H9 (cell line): ENCODE results near the gene VEZT. TPM values are rescaled to one million over a fixed set of nuclear protein-coding genes. Genes with fewer than 3 reads are reported as not detected.
A peak's percentile ranks its signal among the peaks of the same experiment; 100 is the strongest.

Experiments used
- DNase-seq: peaks from one replicate; pipeline ENCODE4 v3.0.0-alpha.2; 2017
- H2AFZ ChIP-seq: one replicate; pipeline ENCODE4 v1.6.1; 2013; ENCODE audit warnings: mild to moderate bottlenecking, low read length, control low read depth, moderate library complexity
- H2AK5ac ChIP-seq: 2 replicates; pipeline ENCODE4 v1.6.1; 2013; ENCODE audit warnings: low read length, control low read depth, mixed read lengths; ENCODE audit not compliant: insufficient read length
- H2BK120ac ChIP-seq: one replicate; pipeline ENCODE4 v1.6.1; 2013; ENCODE audit warnings: low read depth, mild to moderate bottlenecking, low read length, control low read depth, inconsistent platforms; ENCODE audit not compliant: poor library complexity, severe bottlenecking
- H2BK12ac ChIP-seq: 2 replicates; pipeline ENCODE4 v1.6.1; 2013; ENCODE audit warnings: low read length, control low read depth, mixed read lengths, low read depth; ENCODE audit not compliant: insufficient read length
- H2BK15ac ChIP-seq: 2 replicates; pipeline ENCODE4 v1.6.1; 2013; ENCODE audit warnings: low read depth, low read length, control low read depth
- H2BK20ac ChIP-seq: one replicate; pipeline ENCODE4 v1.6.1; 2013; ENCODE audit warnings: low read depth, mild to moderate bottlenecking, low read length, control low read depth, inconsistent platforms; ENCODE audit not compliant: poor library complexity, severe bottlenecking
- H2BK5ac ChIP-seq: 2 replicates; pipeline ENCODE4 v1.6.1; 2013; ENCODE audit warnings: low read length, control low read depth, mixed read lengths; ENCODE audit not compliant: insufficient read length
- H3K14ac ChIP-seq: 2 replicates; pipeline ENCODE4 v1.6.1; 2013; ENCODE audit warnings: low read length, control low read depth; ENCODE audit not compliant: insufficient read depth
- H3K18ac ChIP-seq: 2 replicates; pipeline ENCODE4 v1.6.1; 2013; ENCODE audit warnings: low read depth, mild to moderate bottlenecking, mixed read lengths, low read length, control low read depth; ENCODE audit not compliant: insufficient read length
- H3K23ac ChIP-seq: 2 replicates; pipeline ENCODE4 v1.6.1; 2013; ENCODE audit warnings: low read length, control low read depth, mixed read lengths, low read depth; ENCODE audit not compliant: insufficient read length
- H3K23me2 ChIP-seq: 2 replicates; pipeline ENCODE4 v1.6.1; 2013; ENCODE audit warnings: low read depth, mild to moderate bottlenecking, mixed read lengths, low read length, control low read depth; ENCODE audit not compliant: insufficient read length, poor library complexity, severe bottlenecking
- H3K27ac ChIP-seq: 2 replicates; pipeline ENCODE4 v1.5.1; 2013; ENCODE audit warnings: low read length, control low read depth, mixed read lengths, low read depth; ENCODE audit not compliant: insufficient read length
- H3K27me3 ChIP-seq: 2 replicates; pipeline ENCODE4 v1.6.1; 2013; ENCODE audit warnings: low read length, control low read depth, inconsistent platforms; ENCODE audit not compliant: insufficient read depth
- H3K4ac ChIP-seq: 2 replicates; pipeline ENCODE4 v1.6.1; 2013; ENCODE audit warnings: low read depth, mild to moderate bottlenecking, control low read depth, inconsistent platforms, low read length, moderate library complexity
- H3K4me1 ChIP-seq: 2 replicates; pipeline ENCODE4 v1.6.1; 2013; ENCODE audit warnings: low read length, control low read depth, inconsistent platforms; ENCODE audit not compliant: insufficient read depth
- H3K4me2 ChIP-seq: 2 replicates; pipeline ENCODE4 v1.6.1; 2013; ENCODE audit warnings: low read length, control low read depth, mixed read lengths; ENCODE audit not compliant: insufficient read length, insufficient read depth
- H3K56ac ChIP-seq: 2 replicates; pipeline ENCODE4 v1.6.1; 2013; ENCODE audit warnings: low read depth, mild to moderate bottlenecking, mixed read lengths, low read length, control low read depth; ENCODE audit not compliant: insufficient read length
- H3K79me1 ChIP-seq: 2 replicates; pipeline ENCODE4 v1.6.1; 2013; ENCODE audit warnings: low read depth, mild to moderate bottlenecking, moderate library complexity, low read length, control low read depth, inconsistent platforms; ENCODE audit not compliant: insufficient read depth, poor library complexity, severe bottlenecking
- H3K79me2 ChIP-seq: 2 replicates; pipeline ENCODE4 v1.6.1; 2013; ENCODE audit warnings: low read length, control low read depth, inconsistent platforms; ENCODE audit not compliant: insufficient read depth
- H3K9ac ChIP-seq: 2 replicates; pipeline ENCODE4 v1.6.1; 2013; ENCODE audit warnings: low read length, control low read depth, mixed read lengths; ENCODE audit not compliant: insufficient read length; ENCODE audit errors: extremely low read depth
- H3K9me3 ChIP-seq: one replicate; pipeline ENCODE4 v1.6.1; 2013; ENCODE audit warnings: low read depth, low read length, inconsistent platforms; ENCODE audit not compliant: control insufficient read depth
- H3T11ph ChIP-seq: one replicate; pipeline ENCODE4 v1.6.1; 2013; ENCODE audit warnings: mild to moderate bottlenecking, low read length, control low read depth, inconsistent platforms
- H4K20me1 ChIP-seq: one replicate; pipeline ENCODE4 v1.6.1; 2013; ENCODE audit not compliant: control insufficient read depth, insufficient read length, insufficient read depth
- H4K5ac ChIP-seq: 2 replicates; pipeline ENCODE4 v1.6.1; 2013; ENCODE audit warnings: low read depth, mild to moderate bottlenecking, mixed read lengths, low read length, control low read depth; ENCODE audit not compliant: insufficient read length
- H4K8ac ChIP-seq: replicated peaks from 2 replicates; pipeline ENCODE4 v1.6.1; 2013; ENCODE audit warnings: low read length, control low read depth, mixed read lengths, low read depth; ENCODE audit not compliant: insufficient read length
- H4K91ac ChIP-seq: 2 replicates; pipeline ENCODE4 v1.6.1; 2013; ENCODE audit warnings: low read depth, mild to moderate bottlenecking, moderate library complexity, mixed read lengths, low read length, control low read depth; ENCODE audit not compliant: insufficient read length
- H3K27ac Mint-ChIP-seq, 3 experiments: 2 replicates in 2 of 3; 3 replicates in 1 of 3; pipeline ENCODE4 v1.8.0; 2020 to 2021; ENCODE audit warnings: mixed read lengths in 3 of 3, mild to moderate bottlenecking in 1 of 3, moderate library complexity in 1 of 3
- H3K27me3 Mint-ChIP-seq: 2 replicates; pipeline ENCODE4 v1.8.0; 2021; ENCODE audit warnings: low read depth, mild to moderate bottlenecking, moderate library complexity, mixed read lengths
- H3K36me3 Mint-ChIP-seq, 3 experiments: 2 replicates in 2 of 3; 3 replicates in 1 of 3; pipeline ENCODE4 v1.8.0; 2020 to 2021; ENCODE audit warnings: low read depth in 3 of 3, mixed read lengths in 3 of 3; ENCODE audit not compliant: insufficient read depth in 1 of 3
- H3K4me1 Mint-ChIP-seq, 2 experiments: 2 replicates each; pipeline ENCODE4 v1.8.0; 2020; ENCODE audit warnings: mixed read lengths in 2 of 2
- H3K4me3 Mint-ChIP-seq, 2 experiments: 2 replicates in 1 of 2; 3 replicates in 1 of 2; pipeline ENCODE4 v1.8.0; 2020 to 2021; ENCODE audit warnings: mild to moderate bottlenecking in 2 of 2, mixed read lengths in 2 of 2, moderate library complexity in 1 of 2
- H3K9me3 Mint-ChIP-seq, 2 experiments: 2 replicates in 1 of 2; 3 replicates in 1 of 2; pipeline ENCODE4 v1.8.0; 2020; ENCODE audit warnings: mild to moderate bottlenecking in 2 of 2, mixed read lengths in 2 of 2, moderate library complexity in 1 of 2
- CTCF ChIP-seq: fragments of 200-600 bp; sonication (generic); conservative IDR thresholded peaks from 3 replicates; pipeline ENCODE4 v1.8.0; 2021; ENCODE audit warnings: antibody characterized with exemption, mild to moderate bottlenecking
- WGBS: extraction: QIAGEN DNeasy Blood & Tissue Kit; methylation state at CpG from one replicate; pipeline ENCODE4 v1.1.7; 2013; ENCODE audit warnings: missing lambda C conversion rate, low lambda C conversion rate, mixed read lengths; ENCODE audit not compliant: insufficient read length; ENCODE audit errors: extremely low coverage; 5-methylcytosine and 5-hydroxymethylcytosine counted together
- total RNA-seq: library from RNA; stranded (reverse); gene quantifications from 2 replicates; pipeline ENCODE4 v1.2.1, GENCODE V29; 2021

The VEZT gene
- total RNA-seq, 1 experiment from 2014 or later: 69.8 TPM

DNA sequence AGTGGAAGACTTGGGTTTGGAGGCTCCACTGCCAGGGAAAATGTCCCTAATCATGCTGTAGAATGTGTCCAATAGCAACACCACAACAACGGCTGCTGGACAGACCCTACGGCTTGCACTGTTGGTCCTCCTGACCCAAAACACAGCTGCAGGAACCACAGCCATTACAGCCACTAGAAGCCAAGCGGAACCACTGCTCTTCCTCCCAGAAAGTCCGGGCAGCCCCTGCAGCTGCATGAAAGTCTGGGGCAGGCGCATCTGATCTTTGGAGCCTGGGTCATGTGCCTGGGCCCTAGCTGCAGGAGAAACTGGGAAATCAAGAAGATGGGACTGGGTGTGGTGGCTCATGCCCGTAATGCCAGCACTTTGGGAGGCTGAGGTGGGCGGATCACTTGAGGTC, 131.7 kb downstream of the VEZT start:
- H3K4me1 ChIP-seq: no peaks in the 10 kb centered on the region
- peak overlapping the region; percentile 3 for H2AFZ ChIP-seq
- no peaks in the 10 kb centered on the region for H3K79me1 ChIP-seq
- H3K9me3 Mint-ChIP-seq: no peaks in the 10 kb centered on the region
- no peaks in the 10 kb centered on the region for H3K79me2 ChIP-seq
- no peaks in the 10 kb centered on the region for H3K27me3 ChIP-seq
- peaks cover 11 to 14% of the 10 kb centered on the region in 2 experiments for H3K4me1 Mint-ChIP-seq
- H3K4me2 ChIP-seq: no peak overlapping the region
- no peak overlapping the region for H4K91ac ChIP-seq
- H2BK5ac ChIP-seq: no peak overlapping the region
- H3K23ac ChIP-seq: no peak overlapping the region
- H3K23me2 ChIP-seq: no peaks in the 10 kb centered on the region
- H3K56ac ChIP-seq: no peak overlapping the region
- TF ChIP-seq CTCF: no peak
- no peak overlapping the region for H3K4ac ChIP-seq
- no peak overlapping the region for H3K18ac ChIP-seq
- no peaks in the 10 kb centered on the region for H3K9me3 ChIP-seq
- no peak overlapping the region for H2AK5ac ChIP-seq
- no peak overlapping the region for H3K27ac ChIP-seq
- H3K9ac ChIP-seq: no peak overlapping the region
- no peak overlapping the region for H3T11ph ChIP-seq
- H2BK120ac ChIP-seq: no peak overlapping the region
- H3K27me3 Mint-ChIP-seq: no peaks in the 10 kb centered on the region
- H2BK12ac ChIP-seq: no peak overlapping the region
- H2BK15ac ChIP-seq: no peak overlapping the region
- DNase-seq: no peak
- H2BK20ac ChIP-seq: no peak overlapping the region
- H3K36me3 Mint-ChIP-seq: no peaks in the 10 kb centered on the region
- H3K4me3 Mint-ChIP-seq: no peak overlapping the region
- no peak overlapping the region for H3K14ac ChIP-seq
- no CpG with 5 or more reads among the region's 7 CpGs for WGBS
- H4K8ac ChIP-seq: no peak overlapping the region
- H4K20me1 ChIP-seq: no peaks in the 10 kb centered on the region
- peak overlapping the region in 1 of 3 experiments; percentile 55; a peak in 1 of 7 replicates for H3K27ac Mint-ChIP-seq
- H4K5ac ChIP-seq: no peak overlapping the region
